H9 (cell line): ENCODE results near the gene NCAN. TPM values are rescaled to one million over a fixed set of nuclear protein-coding genes. Genes with fewer than 3 reads are reported as not detected.

Source experiments
- DNase-seq: peaks from one replicate; pipeline ENCODE4 v3.0.0-alpha.2; 2017
- H2AFZ ChIP-seq: one replicate; pipeline ENCODE4 v1.6.1; 2013; ENCODE audit warnings: mild to moderate bottlenecking, low read length, control low read depth, moderate library complexity
- H2AK5ac ChIP-seq: 2 replicates; pipeline ENCODE4 v1.6.1; 2013; ENCODE audit warnings: low read length, control low read depth, mixed read lengths; ENCODE audit not compliant: insufficient read length
- H2BK120ac ChIP-seq: one replicate; pipeline ENCODE4 v1.6.1; 2013; ENCODE audit warnings: low read depth, mild to moderate bottlenecking, low read length, control low read depth, inconsistent platforms; ENCODE audit not compliant: poor library complexity, severe bottlenecking
- H2BK12ac ChIP-seq: 2 replicates; pipeline ENCODE4 v1.6.1; 2013; ENCODE audit warnings: low read length, control low read depth, mixed read lengths, low read depth; ENCODE audit not compliant: insufficient read length
- H2BK15ac ChIP-seq: 2 replicates; pipeline ENCODE4 v1.6.1; 2013; ENCODE audit warnings: low read depth, low read length, control low read depth
- H2BK20ac ChIP-seq: one replicate; pipeline ENCODE4 v1.6.1; 2013; ENCODE audit warnings: low read depth, mild to moderate bottlenecking, low read length, control low read depth, inconsistent platforms; ENCODE audit not compliant: poor library complexity, severe bottlenecking
- H2BK5ac ChIP-seq: 2 replicates; pipeline ENCODE4 v1.6.1; 2013; ENCODE audit warnings: low read length, control low read depth, mixed read lengths; ENCODE audit not compliant: insufficient read length
- H3K14ac ChIP-seq: 2 replicates; pipeline ENCODE4 v1.6.1; 2013; ENCODE audit warnings: low read length, control low read depth; ENCODE audit not compliant: insufficient read depth
- H3K18ac ChIP-seq: 2 replicates; pipeline ENCODE4 v1.6.1; 2013; ENCODE audit warnings: low read depth, mild to moderate bottlenecking, mixed read lengths, low read length, control low read depth; ENCODE audit not compliant: insufficient read length
- H3K23ac ChIP-seq: 2 replicates; pipeline ENCODE4 v1.6.1; 2013; ENCODE audit warnings: low read length, control low read depth, mixed read lengths, low read depth; ENCODE audit not compliant: insufficient read length
- H3K23me2 ChIP-seq: 2 replicates; pipeline ENCODE4 v1.6.1; 2013; ENCODE audit warnings: low read depth, mild to moderate bottlenecking, mixed read lengths, low read length, control low read depth; ENCODE audit not compliant: insufficient read length, poor library complexity, severe bottlenecking
- H3K27ac ChIP-seq: 2 replicates; pipeline ENCODE4 v1.5.1; 2013; ENCODE audit warnings: low read length, control low read depth, mixed read lengths, low read depth; ENCODE audit not compliant: insufficient read length
- H3K27me3 ChIP-seq: 2 replicates; pipeline ENCODE4 v1.6.1; 2013; ENCODE audit warnings: low read length, control low read depth, inconsistent platforms; ENCODE audit not compliant: insufficient read depth
- H3K4ac ChIP-seq: 2 replicates; pipeline ENCODE4 v1.6.1; 2013; ENCODE audit warnings: low read depth, mild to moderate bottlenecking, control low read depth, inconsistent platforms, low read length, moderate library complexity
- H3K4me1 ChIP-seq: 2 replicates; pipeline ENCODE4 v1.6.1; 2013; ENCODE audit warnings: low read length, control low read depth, inconsistent platforms; ENCODE audit not compliant: insufficient read depth
- H3K4me2 ChIP-seq: 2 replicates; pipeline ENCODE4 v1.6.1; 2013; ENCODE audit warnings: low read length, control low read depth, mixed read lengths; ENCODE audit not compliant: insufficient read length, insufficient read depth
- H3K56ac ChIP-seq: 2 replicates; pipeline ENCODE4 v1.6.1; 2013; ENCODE audit warnings: low read depth, mild to moderate bottlenecking, mixed read lengths, low read length, control low read depth; ENCODE audit not compliant: insufficient read length
- H3K79me1 ChIP-seq: 2 replicates; pipeline ENCODE4 v1.6.1; 2013; ENCODE audit warnings: low read depth, mild to moderate bottlenecking, moderate library complexity, low read length, control low read depth, inconsistent platforms; ENCODE audit not compliant: insufficient read depth, poor library complexity, severe bottlenecking
- H3K79me2 ChIP-seq: 2 replicates; pipeline ENCODE4 v1.6.1; 2013; ENCODE audit warnings: low read length, control low read depth, inconsistent platforms; ENCODE audit not compliant: insufficient read depth
- H3K9ac ChIP-seq: 2 replicates; pipeline ENCODE4 v1.6.1; 2013; ENCODE audit warnings: low read length, control low read depth, mixed read lengths; ENCODE audit not compliant: insufficient read length; ENCODE audit errors: extremely low read depth
- H3K9me3 ChIP-seq: one replicate; pipeline ENCODE4 v1.6.1; 2013; ENCODE audit warnings: low read depth, low read length, inconsistent platforms; ENCODE audit not compliant: control insufficient read depth
- H3T11ph ChIP-seq: one replicate; pipeline ENCODE4 v1.6.1; 2013; ENCODE audit warnings: mild to moderate bottlenecking, low read length, control low read depth, inconsistent platforms
- H4K20me1 ChIP-seq: one replicate; pipeline ENCODE4 v1.6.1; 2013; ENCODE audit not compliant: control insufficient read depth, insufficient read length, insufficient read depth
- H4K5ac ChIP-seq: 2 replicates; pipeline ENCODE4 v1.6.1; 2013; ENCODE audit warnings: low read depth, mild to moderate bottlenecking, mixed read lengths, low read length, control low read depth; ENCODE audit not compliant: insufficient read length
- H4K8ac ChIP-seq: replicated peaks from 2 replicates; pipeline ENCODE4 v1.6.1; 2013; ENCODE audit warnings: low read length, control low read depth, mixed read lengths, low read depth; ENCODE audit not compliant: insufficient read length
- H4K91ac ChIP-seq: 2 replicates; pipeline ENCODE4 v1.6.1; 2013; ENCODE audit warnings: low read depth, mild to moderate bottlenecking, moderate library complexity, mixed read lengths, low read length, control low read depth; ENCODE audit not compliant: insufficient read length
- H3K27ac Mint-ChIP-seq, 3 experiments: 2 replicates in 2 of 3; 3 replicates in 1 of 3; pipeline ENCODE4 v1.8.0; 2020 to 2021; ENCODE audit warnings: mixed read lengths in 3 of 3, mild to moderate bottlenecking in 1 of 3, moderate library complexity in 1 of 3
- H3K27me3 Mint-ChIP-seq: 2 replicates; pipeline ENCODE4 v1.8.0; 2021; ENCODE audit warnings: low read depth, mild to moderate bottlenecking, moderate library complexity, mixed read lengths
- H3K36me3 Mint-ChIP-seq, 3 experiments: 2 replicates in 2 of 3; 3 replicates in 1 of 3; pipeline ENCODE4 v1.8.0; 2020 to 2021; ENCODE audit warnings: low read depth in 3 of 3, mixed read lengths in 3 of 3; ENCODE audit not compliant: insufficient read depth in 1 of 3
- H3K4me1 Mint-ChIP-seq, 2 experiments: 2 replicates each; pipeline ENCODE4 v1.8.0; 2020; ENCODE audit warnings: mixed read lengths in 2 of 2
- H3K4me3 Mint-ChIP-seq, 2 experiments: 2 replicates in 1 of 2; 3 replicates in 1 of 2; pipeline ENCODE4 v1.8.0; 2020 to 2021; ENCODE audit warnings: mild to moderate bottlenecking in 2 of 2, mixed read lengths in 2 of 2, moderate library complexity in 1 of 2
- H3K9me3 Mint-ChIP-seq, 2 experiments: 2 replicates in 1 of 2; 3 replicates in 1 of 2; pipeline ENCODE4 v1.8.0; 2020; ENCODE audit warnings: mild to moderate bottlenecking in 2 of 2, mixed read lengths in 2 of 2, moderate library complexity in 1 of 2
- WGBS: extraction: QIAGEN DNeasy Blood & Tissue Kit; methylation state at CpG from one replicate; pipeline ENCODE4 v1.1.7; 2013; ENCODE audit warnings: missing lambda C conversion rate, low lambda C conversion rate, mixed read lengths; ENCODE audit not compliant: insufficient read length; ENCODE audit errors: extremely low coverage; 5-methylcytosine and 5-hydroxymethylcytosine counted together
- total RNA-seq: library from RNA; stranded (reverse); gene quantifications from 2 replicates; pipeline ENCODE4 v1.2.1, GENCODE V29; 2021
- TF ChIP-seq, protein P1 (sequence below): fragments of 200-600 bp; sonication (generic); conservative IDR thresholded peaks from 3 replicates; pipeline ENCODE4 v1.8.0; 2021; ENCODE audit warnings: antibody characterized with exemption, mild to moderate bottlenecking

NCAN gene
- total RNA-seq, 1 experiment from 2014 or later: 1.6 TPM

DNA sequence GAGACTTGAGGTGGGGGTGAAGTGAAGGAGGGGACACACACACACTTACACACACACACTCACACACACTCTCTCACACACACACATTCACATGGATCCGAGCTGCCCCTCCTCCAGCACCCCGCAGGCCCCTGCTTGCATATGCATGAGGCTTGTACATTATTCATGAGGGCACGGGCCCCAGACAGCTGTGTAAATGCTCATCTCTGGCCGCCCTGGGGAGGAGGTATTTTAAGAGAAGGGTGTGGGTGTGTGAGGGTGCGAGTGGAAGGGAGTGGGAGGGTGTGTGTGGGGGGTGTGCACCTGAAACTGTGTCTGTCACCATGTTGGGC is 2.4 kb downstream of the NCAN start:
- peaks cover 92% of the 10 kb centered on the region for H3K27me3 Mint-ChIP-seq
- no peaks in the 10 kb centered on the region for H3K9me3 ChIP-seq
- no peak overlapping the region for H2BK20ac ChIP-seq
- no peak overlapping the region for H3K4me2 ChIP-seq
- no peak overlapping the region for H3K56ac ChIP-seq
- H3K4ac ChIP-seq: no peak overlapping the region
- H3K14ac ChIP-seq: no peak overlapping the region; the same call in 1 of the 2 replicates
- H2BK12ac ChIP-seq: no peak overlapping the region
- TF ChIP-seq, protein P1, sequence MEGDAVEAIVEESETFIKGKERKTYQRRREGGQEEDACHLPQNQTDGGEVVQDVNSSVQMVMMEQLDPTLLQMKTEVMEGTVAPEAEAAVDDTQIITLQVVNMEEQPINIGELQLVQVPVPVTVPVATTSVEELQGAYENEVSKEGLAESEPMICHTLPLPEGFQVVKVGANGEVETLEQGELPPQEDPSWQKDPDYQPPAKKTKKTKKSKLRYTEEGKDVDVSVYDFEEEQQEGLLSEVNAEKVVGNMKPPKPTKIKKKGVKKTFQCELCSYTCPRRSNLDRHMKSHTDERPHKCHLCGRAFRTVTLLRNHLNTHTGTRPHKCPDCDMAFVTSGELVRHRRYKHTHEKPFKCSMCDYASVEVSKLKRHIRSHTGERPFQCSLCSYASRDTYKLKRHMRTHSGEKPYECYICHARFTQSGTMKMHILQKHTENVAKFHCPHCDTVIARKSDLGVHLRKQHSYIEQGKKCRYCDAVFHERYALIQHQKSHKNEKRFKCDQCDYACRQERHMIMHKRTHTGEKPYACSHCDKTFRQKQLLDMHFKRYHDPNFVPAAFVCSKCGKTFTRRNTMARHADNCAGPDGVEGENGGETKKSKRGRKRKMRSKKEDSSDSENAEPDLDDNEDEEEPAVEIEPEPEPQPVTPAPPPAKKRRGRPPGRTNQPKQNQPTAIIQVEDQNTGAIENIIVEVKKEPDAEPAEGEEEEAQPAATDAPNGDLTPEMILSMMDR: no peak
- no peak overlapping the region for H3K18ac ChIP-seq
- no CpG with 5 or more reads among the region's 5 CpGs for WGBS
- peaks cover 35% of the 10 kb centered on the region for H3K27me3 ChIP-seq
- H3K4me3 Mint-ChIP-seq: peak overlapping the region in 1 of 2 experiments; percentile 40; a peak in 3 of 5 replicates
- no peak overlapping the region for H3T11ph ChIP-seq
- no peak overlapping the region for H3K23ac ChIP-seq
- H3K9ac ChIP-seq: no peak overlapping the region
- H3K79me1 ChIP-seq: no peaks in the 10 kb centered on the region
- no peak overlapping the region for H4K91ac ChIP-seq
- peaks cover 11% of the 10 kb centered on the region for H3K23me2 ChIP-seq
- H2BK5ac ChIP-seq: no peak overlapping the region
- H4K20me1 ChIP-seq: no peaks in the 10 kb centered on the region
- H3K4me1 ChIP-seq: peaks cover 3% of the 10 kb centered on the region; the same call in 1 of the 2 replicates
- H2AFZ ChIP-seq: no peak overlapping the region
- H3K9me3 Mint-ChIP-seq: peaks cover 0 to 4% of the 10 kb centered on the region in 2 experiments; a peak in 2 of 5 replicates
- no peak overlapping the region for H4K8ac ChIP-seq
- H3K79me2 ChIP-seq: no peaks in the 10 kb centered on the region
- H2AK5ac ChIP-seq: no peak overlapping the region
- no peak overlapping the region for H2BK15ac ChIP-seq
- H3K4me1 Mint-ChIP-seq: peaks cover 6 to 27% of the 10 kb centered on the region in 2 experiments
- no peak overlapping the region for H4K5ac ChIP-seq
- no peak overlapping the region for H3K27ac Mint-ChIP-seq
- H3K27ac ChIP-seq: no peak overlapping the region
- no peak for DNase-seq
- no peak overlapping the region for H2BK120ac ChIP-seq
- no peaks in the 10 kb centered on the region for H3K36me3 Mint-ChIP-seq
